ENCODE results near the gene CARM1. TPM values are rescaled to one million over a fixed set of nuclear protein-coding genes. Genes with fewer than 3 reads are reported as not detected.
"Not testable (repeated sequence)": the region's sequence is repeated elsewhere in the genome, so short reads cannot be mapped to it uniquely, and the experiment has no call there.

CARM1 gene
- total RNA-seq, 1 donor, result 33.7 TPM

DNA sequence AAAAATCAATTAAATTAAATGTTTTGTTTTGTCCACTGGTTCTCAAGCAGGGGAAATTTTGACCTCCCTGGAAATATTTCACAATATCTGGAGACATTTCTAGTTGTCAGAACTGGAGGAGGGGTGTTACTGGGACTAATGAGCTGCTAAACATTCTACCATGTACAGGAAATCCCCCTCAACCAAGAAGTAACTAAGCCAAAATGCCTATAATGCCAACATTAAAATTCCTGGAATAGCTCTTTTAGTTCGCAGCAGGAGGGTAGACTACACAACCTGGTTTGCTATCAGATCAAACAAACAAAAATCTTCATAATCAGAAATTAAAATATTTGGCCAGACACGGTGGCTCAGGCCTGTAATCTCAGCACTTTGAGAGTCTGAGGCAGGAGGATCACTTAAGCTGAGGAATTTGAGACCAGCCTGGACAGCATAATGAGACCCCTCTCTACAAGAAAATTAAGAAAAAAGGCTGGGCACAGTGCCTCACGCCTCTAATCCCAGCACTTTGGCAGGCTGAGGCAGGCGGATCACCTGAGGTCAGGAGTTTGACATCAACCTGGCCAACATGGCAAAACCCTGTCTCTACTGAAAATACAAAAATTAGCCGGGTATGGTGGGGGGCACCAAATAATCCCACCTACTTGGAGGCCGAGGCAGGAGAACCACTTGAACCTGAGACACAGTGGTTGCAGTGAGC lies 75.8 kb downstream of the CARM1 start:
- Histone ChIP-seq H3K9me3 (ENCODE audit: low read depth, low read length) (no peaks in the 10 kb centered on the region), H3K36me3 (ENCODE audit: insufficient read depth, low read length) (no peaks in the 10 kb centered on the region), H4K20me1 (ENCODE audit: insufficient read depth, low read length) (no peaks in the 10 kb centered on the region), H3K4me3 (ENCODE audit: insufficient read depth, low read length) (no peak overlapping the region), H3K4me1 (ENCODE audit: insufficient read depth, low read length) (no peaks in the 10 kb centered on the region), H3K27ac (ENCODE audit: low read depth, low read length) (no peak overlapping the region), H3K79me2 (ENCODE audit: insufficient read depth, low read length) (no peaks in the 10 kb centered on the region), H2AFZ (ENCODE audit: low read length) (no peak overlapping the region), H3K27me3 (ENCODE audit: insufficient read depth, low read length) (no peaks in the 10 kb centered on the region), H3K4me2 (ENCODE audit: insufficient read depth, low read length) (no peak overlapping the region)
- TF ChIP-seq, protein P1, sequence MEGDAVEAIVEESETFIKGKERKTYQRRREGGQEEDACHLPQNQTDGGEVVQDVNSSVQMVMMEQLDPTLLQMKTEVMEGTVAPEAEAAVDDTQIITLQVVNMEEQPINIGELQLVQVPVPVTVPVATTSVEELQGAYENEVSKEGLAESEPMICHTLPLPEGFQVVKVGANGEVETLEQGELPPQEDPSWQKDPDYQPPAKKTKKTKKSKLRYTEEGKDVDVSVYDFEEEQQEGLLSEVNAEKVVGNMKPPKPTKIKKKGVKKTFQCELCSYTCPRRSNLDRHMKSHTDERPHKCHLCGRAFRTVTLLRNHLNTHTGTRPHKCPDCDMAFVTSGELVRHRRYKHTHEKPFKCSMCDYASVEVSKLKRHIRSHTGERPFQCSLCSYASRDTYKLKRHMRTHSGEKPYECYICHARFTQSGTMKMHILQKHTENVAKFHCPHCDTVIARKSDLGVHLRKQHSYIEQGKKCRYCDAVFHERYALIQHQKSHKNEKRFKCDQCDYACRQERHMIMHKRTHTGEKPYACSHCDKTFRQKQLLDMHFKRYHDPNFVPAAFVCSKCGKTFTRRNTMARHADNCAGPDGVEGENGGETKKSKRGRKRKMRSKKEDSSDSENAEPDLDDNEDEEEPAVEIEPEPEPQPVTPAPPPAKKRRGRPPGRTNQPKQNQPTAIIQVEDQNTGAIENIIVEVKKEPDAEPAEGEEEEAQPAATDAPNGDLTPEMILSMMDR (IDR thresholded peaks at IDR 0.05; ENCODE audit: extremely low read depth, low read depth, low read length), result no peak
- no peak for DNase-seq (ENCODE audit: insufficient read length, low spot score, missing footprints)

DNA sequence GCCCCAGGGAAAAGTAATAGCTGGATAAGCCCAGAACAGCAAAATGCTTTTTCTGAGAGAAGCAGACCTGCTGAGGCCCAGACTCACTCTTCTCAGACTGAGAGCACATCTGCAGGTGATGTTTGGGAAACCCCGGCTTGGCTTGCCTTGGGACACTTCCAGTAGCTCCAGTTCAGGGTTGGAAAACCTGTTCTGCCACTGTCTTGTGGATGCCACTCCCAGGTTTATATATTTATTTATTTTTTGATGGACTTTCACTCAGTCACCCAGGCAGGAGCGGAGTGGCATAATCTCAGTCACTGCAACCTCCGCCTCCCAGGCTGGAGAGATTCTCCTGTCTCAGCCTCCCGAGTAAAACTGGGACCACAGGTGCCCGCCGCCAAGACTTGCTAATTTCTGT lies 81.5 kb downstream of the CARM1 start:
- H3K79me2 ChIP-seq (ENCODE audit: insufficient read depth, low read length), result no peaks in the 10 kb centered on the region
- DNase-seq (ENCODE audit: insufficient read length, low spot score, missing footprints), result peak; percentile 67
- H3K4me3 ChIP-seq (ENCODE audit: insufficient read depth, low read length), result no peak overlapping the region
- no peaks in the 10 kb centered on the region for H3K9me3 ChIP-seq (ENCODE audit: low read depth, low read length)
- H4K20me1 ChIP-seq (ENCODE audit: insufficient read depth, low read length), result no peaks in the 10 kb centered on the region
- H2AFZ ChIP-seq (ENCODE audit: low read length), result no peak overlapping the region
- TF ChIP-seq, protein P1 (IDR thresholded peaks at IDR 0.05; ENCODE audit: extremely low read depth, low read depth, low read length), result no peak
- no peaks in the 10 kb centered on the region for H3K36me3 ChIP-seq (ENCODE audit: insufficient read depth, low read length)
- H3K4me2 ChIP-seq (ENCODE audit: insufficient read depth, low read length), result no peak overlapping the region
- H3K27me3 ChIP-seq (ENCODE audit: insufficient read depth, low read length), result no peaks in the 10 kb centered on the region
- no peak overlapping the region for H3K27ac ChIP-seq (ENCODE audit: low read depth, low read length)
- no peaks in the 10 kb centered on the region for H3K4me1 ChIP-seq (ENCODE audit: insufficient read depth, low read length)

DNA sequence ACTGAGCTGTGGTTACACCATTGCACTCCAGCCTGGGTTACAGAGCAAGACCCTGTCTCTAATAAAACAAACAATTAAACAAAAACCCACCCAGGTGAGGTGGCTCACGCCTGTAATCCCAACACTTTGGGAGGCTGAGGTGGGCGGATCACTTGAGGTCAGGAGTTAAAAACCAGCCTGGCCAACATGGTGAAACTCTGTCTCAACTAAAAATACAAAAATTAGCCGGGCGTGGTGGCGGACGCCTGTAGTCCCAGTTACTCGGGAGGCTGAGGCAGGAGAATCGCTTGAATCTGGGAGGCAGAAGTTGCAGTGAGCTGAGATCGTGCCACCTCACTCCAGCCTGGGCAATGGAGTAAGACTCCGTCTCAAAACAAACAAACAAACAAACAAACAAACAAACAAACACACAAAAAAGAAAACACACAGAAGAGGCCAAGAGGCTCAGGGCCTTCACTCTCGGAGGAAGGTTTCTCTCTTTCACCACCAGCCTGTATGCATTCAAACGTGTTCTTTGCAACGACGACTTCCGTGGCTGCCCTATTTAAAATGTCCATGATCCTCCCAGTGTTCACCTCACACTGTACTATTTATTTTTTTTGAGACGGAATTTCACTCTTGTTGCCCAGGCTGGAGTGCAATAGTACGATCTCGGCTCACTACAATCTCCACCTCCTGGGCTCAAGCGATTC lies 88.1 kb downstream of the CARM1 start:
- peaks cover 23% of the 10 kb centered on the region for H4K20me1 ChIP-seq (ENCODE audit: insufficient read depth, low read length)
- H3K79me2 ChIP-seq (ENCODE audit: insufficient read depth, low read length), result peaks cover 39% of the 10 kb centered on the region
- H3K36me3 ChIP-seq (ENCODE audit: insufficient read depth, low read length); H2AFZ ChIP-seq (ENCODE audit: low read length); H3K27ac ChIP-seq (ENCODE audit: low read depth, low read length); H3K9me3 ChIP-seq (ENCODE audit: low read depth, low read length); H3K4me1 ChIP-seq (ENCODE audit: insufficient read depth, low read length); DNase-seq (ENCODE audit: insufficient read length, low spot score, missing footprints); H3K27me3 ChIP-seq (ENCODE audit: insufficient read depth, low read length): not testable (repeated sequence)
- peak overlapping the region; percentile 92 for H3K4me3 ChIP-seq (ENCODE audit: insufficient read depth, low read length)
- H3K4me2 ChIP-seq (ENCODE audit: insufficient read depth, low read length), result peak overlapping the region; percentile 77

DNA sequence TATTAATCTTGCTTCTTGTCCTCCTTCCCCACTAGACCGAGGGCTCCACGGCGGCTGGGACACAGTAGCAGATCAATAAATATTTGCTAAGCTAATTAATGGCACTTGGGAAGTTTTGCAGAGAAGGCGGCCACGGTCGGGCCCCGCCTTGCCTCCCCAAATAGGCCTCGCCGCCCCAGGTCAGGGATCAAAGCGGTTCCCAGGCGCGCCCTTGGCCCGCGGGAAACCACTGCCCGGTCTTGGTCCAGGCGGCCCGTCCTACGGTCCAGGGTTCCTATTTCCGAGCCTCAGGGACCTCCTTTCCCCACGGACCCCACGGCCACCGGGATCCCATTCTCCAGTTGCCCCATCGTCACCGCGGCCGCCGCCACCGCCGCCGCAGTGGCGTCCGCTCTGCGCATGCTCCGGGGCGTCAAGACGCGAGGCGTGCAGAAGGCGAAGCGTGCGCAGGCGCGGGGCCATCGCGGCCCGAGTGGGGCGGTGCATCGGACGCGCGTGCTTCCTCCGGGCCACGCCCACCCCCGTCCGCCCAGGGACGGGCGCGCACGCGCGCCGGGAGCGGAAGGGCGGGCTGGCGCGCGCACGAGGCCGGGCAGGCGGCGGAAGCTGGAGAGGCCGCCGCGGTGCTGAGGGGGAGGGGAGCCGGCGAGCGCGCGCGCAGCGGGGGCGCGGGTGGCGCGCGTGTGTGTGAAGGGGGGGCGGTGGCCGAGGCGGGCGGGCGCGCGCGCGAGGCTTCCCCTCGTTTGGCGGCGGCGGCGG lies 89.1 kb downstream of the CARM1 start, which contains the start of gene SMARCA4:
Gene SMARCA4, plus strand, starts transcription at position 717 of the 759 bp plus-strand sequence. CDS start 23,122 bp downstream, outside the sequence.
- H3K36me3 ChIP-seq (ENCODE audit: insufficient read depth, low read length), result no peaks in the 10 kb centered on the region
- no peaks in the 10 kb centered on the region for H3K9me3 ChIP-seq (ENCODE audit: low read depth, low read length)
- H3K4me2 ChIP-seq (ENCODE audit: insufficient read depth, low read length), result peak within 1 kb of the TSS; percentile 93
- peaks cover 31% of the 10 kb centered on the region for H4K20me1 ChIP-seq (ENCODE audit: insufficient read depth, low read length)
- H3K27ac ChIP-seq (ENCODE audit: low read depth, low read length), result peak within 1 kb of the TSS; percentile 80
- H3K4me3 ChIP-seq (ENCODE audit: insufficient read depth, low read length), result peak within 1 kb of the TSS; percentile 92
- peaks cover 50% of the 10 kb centered on the region for H3K79me2 ChIP-seq (ENCODE audit: insufficient read depth, low read length)
- H3K4me1 ChIP-seq (ENCODE audit: insufficient read depth, low read length), result peaks cover 6% of the 10 kb centered on the region
- no peaks in the 10 kb centered on the region for H3K27me3 ChIP-seq (ENCODE audit: insufficient read depth, low read length)
- peak; percentile 100 for DNase-seq (ENCODE audit: insufficient read length, low spot score, missing footprints)
- H2AFZ ChIP-seq (ENCODE audit: low read length), result peak within 1 kb of the TSS; percentile 88
- TF ChIP-seq, protein P1 (IDR thresholded peaks at IDR 0.05; ENCODE audit: extremely low read depth, low read depth, low read length), result no peak

All from osteoblast (primary cell).